Neuronal stem cell (in vitro differentiated cells): ENCODE data around the gene RTN4.

ENCODE experiments used
- DNase-seq: peaks from one replicate; pipeline ENCODE4 v3.0.0-alpha.2; 2013; ENCODE audit warnings: low spot score
- H2AFZ ChIP-seq: one replicate; pipeline ENCODE4 v1.6.1; 2013; ENCODE audit warnings: mild to moderate bottlenecking, low read length, inconsistent platforms
- H2AK5ac ChIP-seq: 2 replicates; pipeline ENCODE4 v1.6.1; 2013; ENCODE audit warnings: low read depth, mild to moderate bottlenecking, inconsistent platforms, low read length, moderate library complexity, mixed read lengths
- H2BK120ac ChIP-seq: 2 replicates; pipeline ENCODE4 v1.6.1; 2013; ENCODE audit warnings: low read depth, mild to moderate bottlenecking, inconsistent platforms, low read length, moderate library complexity, mixed read lengths
- H2BK12ac ChIP-seq: one replicate; pipeline ENCODE4 v1.6.1; 2013; ENCODE audit warnings: low read length, inconsistent platforms
- H2BK15ac ChIP-seq: 2 replicates; pipeline ENCODE4 v1.6.1; 2013; ENCODE audit warnings: mild to moderate bottlenecking, low read length, inconsistent platforms, mixed read lengths
- H2BK5ac ChIP-seq: one replicate; pipeline ENCODE4 v1.6.1; 2013; ENCODE audit warnings: inconsistent platforms, mild to moderate bottlenecking, low read length, moderate library complexity
- H3K14ac ChIP-seq: one replicate; pipeline ENCODE4 v1.6.1; 2013; ENCODE audit warnings: low read length, inconsistent platforms
- H3K18ac ChIP-seq: 2 replicates; pipeline ENCODE4 v1.6.1; 2013; ENCODE audit warnings: low read length, inconsistent platforms
- H3K23ac ChIP-seq: 2 replicates; pipeline ENCODE4 v1.6.1; 2013; ENCODE audit warnings: low read depth, mild to moderate bottlenecking, mixed read lengths, low read length, inconsistent platforms; ENCODE audit not compliant: poor library complexity
- H3K27ac ChIP-seq: replicated peaks from 3 replicates; pipeline ENCODE4 v1.5.1; 2013; ENCODE audit warnings: low read length, inconsistent platforms
- H3K27me3 ChIP-seq, 3 experiments: 2 replicates each; pipeline ENCODE4 v1.6.1; 2013; ENCODE audit warnings: low read length in 3 of 3, mild to moderate bottlenecking in 2 of 3, inconsistent platforms in 1 of 3, low read depth in 1 of 3, mixed read lengths in 1 of 3, moderate library complexity in 1 of 3; ENCODE audit not compliant: control insufficient read depth in 3 of 3, insufficient read depth in 3 of 3
- H3K36me3 ChIP-seq, 2 donors: replicated peaks in 1 of 2; 2 replicates each; pipeline ENCODE4 v1.6.1; 2013; ENCODE audit warnings: low read length in 2 of 2; ENCODE audit not compliant: control insufficient read depth in 2 of 2, insufficient read depth in 2 of 2
- H3K4ac ChIP-seq: 2 replicates; pipeline ENCODE4 v1.6.1; 2013; ENCODE audit warnings: inconsistent platforms, mild to moderate bottlenecking, low read length, moderate library complexity
- H3K4me1 ChIP-seq, 2 donors: 1 replicate in 1 of 2; 2 replicates in 1 of 2; pipeline ENCODE4 v1.6.1; 2013; ENCODE audit warnings: low read length in 2 of 2, low read depth in 1 of 2; ENCODE audit not compliant: control insufficient read depth in 2 of 2, insufficient read depth in 1 of 2
- H3K4me2 ChIP-seq: one replicate; pipeline ENCODE4 v1.6.1; 2013; ENCODE audit warnings: mild to moderate bottlenecking, low read length, inconsistent platforms; ENCODE audit not compliant: insufficient read depth, poor library complexity, severe bottlenecking
- H3K4me3 ChIP-seq, 2 donors: 2 replicates each; pipeline ENCODE4 v1.5.1; 2013; ENCODE audit warnings: low read length in 2 of 2, mild to moderate bottlenecking in 2 of 2, inconsistent platforms in 1 of 2, moderate library complexity in 1 of 2
- H3K79me1 ChIP-seq: one replicate; pipeline ENCODE4 v1.6.1; 2013; ENCODE audit warnings: low read depth, mild to moderate bottlenecking, inconsistent platforms, low read length, moderate library complexity
- H3K9ac ChIP-seq: one replicate; pipeline ENCODE4 v1.6.1; 2013; ENCODE audit warnings: mild to moderate bottlenecking, low read depth, low read length, inconsistent platforms; ENCODE audit not compliant: poor library complexity
- H3K9me3 ChIP-seq, 2 donors: replicated peaks in 1 of 2; 2 replicates each; pipeline versions ENCODE3 to v1.6.1; 2013; ENCODE audit warnings: low read length in 2 of 2, mild to moderate bottlenecking in 2 of 2, inconsistent platforms in 1 of 2, low read depth in 1 of 2, mixed read lengths in 1 of 2, moderate library complexity in 1 of 2; ENCODE audit not compliant: control insufficient read depth in 2 of 2, insufficient read depth in 1 of 2
- H4K8ac ChIP-seq: one replicate; pipeline ENCODE4 v1.6.1; 2013; ENCODE audit warnings: low read depth, mild to moderate bottlenecking, inconsistent platforms, low read length, moderate library complexity
- H4K91ac ChIP-seq: one replicate; pipeline ENCODE4 v1.6.1; 2013; ENCODE audit warnings: low read length, low read depth, mild to moderate bottlenecking, inconsistent platforms; ENCODE audit not compliant: poor library complexity
- WGBS, 2 donors: extraction: QIAGEN DNeasy Blood & Tissue Kit; methylation state at CpG; one replicate each; pipeline ENCODE4 v1.1.7; 2013; ENCODE audit warnings: missing lambda C conversion rate in 2 of 2, mixed read lengths in 1 of 2; ENCODE audit not compliant: insufficient read length in 2 of 2, insufficient replicate concordance in 1 of 2; ENCODE audit errors: extremely low coverage in 2 of 2; 5-methylcytosine and 5-hydroxymethylcytosine counted together

The RTN4 gene

DNA sequence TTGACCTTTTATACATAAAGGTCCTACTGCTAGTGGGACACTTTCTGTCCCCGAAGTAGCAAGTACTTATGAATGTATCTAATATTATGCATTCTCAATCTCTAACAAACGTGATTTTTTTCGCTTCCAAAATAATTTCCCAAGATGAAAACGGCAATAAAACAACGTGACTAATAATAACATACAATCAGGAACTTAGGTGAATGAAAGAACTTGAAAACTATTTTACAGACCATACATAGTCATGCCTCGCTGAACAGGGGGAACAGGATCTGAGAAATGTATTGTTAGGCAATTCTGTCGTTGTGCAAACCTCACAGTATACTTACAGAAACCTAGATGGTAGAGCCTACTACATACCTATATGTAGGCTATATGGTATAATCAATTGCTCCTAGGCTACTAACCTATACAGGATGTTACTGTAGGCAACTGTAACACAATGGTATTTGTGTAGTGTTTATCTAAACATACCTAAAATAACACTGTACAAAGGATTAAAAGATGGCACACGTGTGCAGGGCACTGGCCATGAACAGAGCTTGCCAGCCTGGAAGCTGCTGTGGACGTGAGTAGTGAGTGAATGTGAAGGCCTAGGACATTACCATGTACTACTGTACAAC, 2.5 kb downstream of the RTN4 start:
- H4K91ac ChIP-seq: no peak overlapping the region
- no peaks in the 10 kb centered on the region for H3K27me3 ChIP-seq
- H3K4me1 ChIP-seq: peaks cover 1 to 19% of the 10 kb centered on the region in 2 donors
- H3K27ac ChIP-seq: no peak overlapping the region
- no peak overlapping the region for H2BK12ac ChIP-seq
- peak overlapping the region; percentile 29 for H3K4me2 ChIP-seq
- H3K23ac ChIP-seq: no peak overlapping the region
- H3K4me3 ChIP-seq: peak overlapping the region in 1 of 2 donors; percentile 97
- H3K18ac ChIP-seq: no peak overlapping the region
- no peak overlapping the region for H4K8ac ChIP-seq
- H2BK15ac ChIP-seq: no peak overlapping the region
- peaks cover 0 to 13% of the 10 kb centered on the region in 2 donors for H3K36me3 ChIP-seq
- H3K9ac ChIP-seq: no peak overlapping the region
- no peak overlapping the region for H2BK120ac ChIP-seq
- DNase-seq: no peak
- H2AK5ac ChIP-seq: no peak overlapping the region
- no peak overlapping the region for H2BK5ac ChIP-seq
- no CpG with 5 or more reads among the region's 9 CpGs for WGBS, 2 donors
- H3K14ac ChIP-seq: no peak overlapping the region
- H3K79me1 ChIP-seq: peaks cover 6% of the 10 kb centered on the region
- no peaks in the 10 kb centered on the region for H3K9me3 ChIP-seq
- H2AFZ ChIP-seq: no peak overlapping the region
- no peak overlapping the region for H3K4ac ChIP-seq

DNA sequence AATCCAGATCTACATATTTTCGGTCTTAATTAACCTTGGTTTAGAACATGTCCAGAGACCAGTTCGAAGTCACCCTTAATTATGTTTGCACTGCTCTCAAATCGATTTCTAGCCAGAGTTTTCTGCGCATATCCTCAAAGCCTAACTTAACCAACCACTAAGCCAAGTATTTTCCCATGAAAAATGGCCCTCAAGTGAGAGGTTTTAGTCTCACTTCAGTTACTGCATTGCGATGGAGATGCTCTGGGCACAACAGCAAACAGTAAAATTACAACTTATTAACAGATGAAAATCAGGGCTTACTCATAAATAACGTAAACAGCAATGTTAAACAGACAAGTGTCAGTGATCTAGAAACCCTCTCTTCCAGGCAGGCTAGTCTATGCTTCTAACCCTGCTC, 4.5 kb downstream of the RTN4 start:
- H2BK120ac ChIP-seq: no peak overlapping the region
- WGBS, 2 donors: no CpG with 5 or more reads among the region's 6 CpGs
- H3K27ac ChIP-seq: no peak overlapping the region

DNA sequence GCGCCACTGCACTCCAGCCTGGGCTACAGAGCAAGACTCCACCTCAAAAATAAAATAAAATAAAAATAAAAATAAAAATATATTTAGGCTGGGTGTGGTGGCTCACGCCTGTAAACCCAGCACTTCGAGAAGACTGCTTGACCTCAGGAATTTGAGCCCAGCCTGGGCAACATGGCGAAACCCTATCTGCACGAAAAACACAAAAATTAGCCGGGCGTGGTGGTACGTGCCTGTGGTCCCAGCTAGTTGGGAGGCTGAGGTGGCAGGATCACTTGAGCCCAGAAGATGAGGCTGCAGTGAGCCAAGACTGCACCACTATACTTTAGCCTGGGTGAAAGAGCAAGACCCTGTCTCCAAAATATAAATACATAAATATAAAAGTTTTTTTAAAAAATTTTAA, 6.4 kb downstream of the RTN4 start:
- Histone ChIP-seq H3K4me1 (peaks cover 0 to 16% of the 10 kb centered on the region in 2 donors), H3K23ac (no peak overlapping the region), H3K79me1 (peaks cover 8% of the 10 kb centered on the region), H3K9ac (no peak overlapping the region), H2BK5ac (no peak overlapping the region), H2AFZ (no peak overlapping the region), H4K91ac (no peak overlapping the region), H3K4me3 (no peak overlapping the region), H3K4me2 (no peak overlapping the region), H3K36me3 (peaks cover 0 to 36% of the 10 kb centered on the region in 2 donors), H3K27me3 (no peaks in the 10 kb centered on the region), H2BK120ac (no peak overlapping the region), H2BK15ac (no peak overlapping the region), H3K27ac (no peak overlapping the region), H3K18ac (no peak overlapping the region), H3K9me3 (peaks cover 0 to 10% of the 10 kb centered on the region in 2 donors), H2BK12ac (no peak overlapping the region), H4K8ac (no peak overlapping the region), H3K14ac (no peak overlapping the region), H3K4ac (no peak overlapping the region), H2AK5ac (no peak overlapping the region)
- no CpG with 5 or more reads among the region's 8 CpGs for WGBS, 2 donors
- DNase-seq: no peak

More for the DNA sequence above, 4.5 kb downstream of the RTN4 start:
- Histone ChIP-seq H2BK5ac (no peak overlapping the region), H3K9me3 (no peaks in the 10 kb centered on the region), H3K27me3 (no peaks in the 10 kb centered on the region), H3K4ac (no peak overlapping the region), H3K4me2 (no peak overlapping the region), H3K18ac (no peak overlapping the region), H2AFZ (no peak overlapping the region), H3K4me3 (no peak overlapping the region), H3K79me1 (peaks cover 6% of the 10 kb centered on the region), H4K8ac (no peak overlapping the region), H3K9ac (no peak overlapping the region), H3K14ac (no peak overlapping the region), H4K91ac (no peak overlapping the region), H2BK12ac (no peak overlapping the region), H3K36me3 (peaks cover 0 to 21% of the 10 kb centered on the region in 2 donors), H3K23ac (no peak overlapping the region), H2AK5ac (no peak overlapping the region), H2BK15ac (no peak overlapping the region), H3K4me1 (peaks cover 0 to 16% of the 10 kb centered on the region in 2 donors)
- no peak for DNase-seq

DNA sequence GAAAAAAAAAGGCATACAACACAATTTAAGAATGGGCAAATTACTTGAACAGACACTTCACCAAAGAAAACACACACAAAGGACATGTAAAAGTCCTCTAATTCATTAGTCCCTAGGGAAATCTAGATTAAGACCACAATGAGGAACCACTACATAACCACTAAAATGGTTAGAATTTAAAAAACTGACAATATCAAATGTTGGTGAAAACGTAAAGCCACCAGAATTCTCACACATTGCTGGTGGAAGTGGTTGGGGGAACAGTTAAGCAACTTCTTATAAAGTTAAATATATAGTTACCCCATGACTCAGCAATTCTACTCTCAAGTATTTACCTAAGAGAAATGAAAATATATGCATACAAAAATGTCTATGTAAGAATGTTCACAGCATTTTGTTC, 11.8 kb downstream of the RTN4 start:
- no peak overlapping the region for H3K9ac ChIP-seq
- no peak overlapping the region for H3K14ac ChIP-seq
- H2AFZ ChIP-seq: no peak overlapping the region
- H2BK15ac ChIP-seq: no peak overlapping the region
- H3K4ac ChIP-seq: no peak overlapping the region
- no peaks in the 10 kb centered on the region for H3K4me1 ChIP-seq
- H3K27me3 ChIP-seq: no peaks in the 10 kb centered on the region
- H2BK12ac ChIP-seq: no peak overlapping the region
- H3K79me1 ChIP-seq: peaks cover 4% of the 10 kb centered on the region
- H4K8ac ChIP-seq: no peak overlapping the region
- no peak overlapping the region for H2BK5ac ChIP-seq
- no peak overlapping the region for H3K4me2 ChIP-seq
- peaks cover 2 to 44% of the 10 kb centered on the region in 2 donors for H3K36me3 ChIP-seq
- no peak overlapping the region for H4K91ac ChIP-seq
- no peak overlapping the region for H3K27ac ChIP-seq
- H3K4me3 ChIP-seq: no peak overlapping the region
- WGBS, 2 donors: no CpG with 5 or more reads among the region's 1 CpG
- H3K23ac ChIP-seq: no peak overlapping the region
- H3K18ac ChIP-seq: no peak overlapping the region
- no peak overlapping the region for H2AK5ac ChIP-seq
- DNase-seq: no peak
- H3K9me3 ChIP-seq: peaks cover 2 to 47% of the 10 kb centered on the region in 2 donors
- H2BK120ac ChIP-seq: no peak overlapping the region
